ENCODE measurements around the gene SEMA5A.

The SEMA5A gene

GRCh38 chr5:9567039-9567438 is 21.2 kb upstream of the SEMA5A start:
- ChIA-PET CTCF (no interaction called here), POLR2A (no interaction called here)
- no peak for TF ChIP-seq ZNF626 (tag by site-specific recombination; IDR thresholded peaks at IDR 0.05)
- no peak for TF ChIP-seq ZBTB48 (tag by site-specific recombination; IDR thresholded peaks at IDR 0.05)
- TF ChIP-seq KLF16 (tag by site-specific recombination; IDR thresholded peaks at IDR 0.05) = no peak
- no peak for TF ChIP-seq HOXD13 (CRISPR knock-in tag; IDR thresholded peaks at IDR 0.05; ENCODE audit: borderline replicate concordance)
- no peak for TF ChIP-seq ZSCAN16 (tag by site-specific recombination; IDR thresholded peaks at IDR 0.05)
- no peak for TF ChIP-seq ZNF544 (tag by site-specific recombination; IDR thresholded peaks at IDR 0.05)
- Histone ChIP-seq H3K4me1 (ENCODE audit: control insufficient read depth, insufficient read depth, low read length) (peaks cover 3% of the 10 kb centered on the region; the same call in 1 of the 2 replicates), H3K36me3 (ENCODE audit: control insufficient read depth in 2 of 2, insufficient read depth in 1 of 2, low read length in 2 of 2) (no peaks in the 10 kb centered on the region), H3K27ac (ENCODE audit: extremely low read depth, low read depth, low read length) (no peak overlapping the region), H3K4me3 (ENCODE audit: low read depth, low read length) (no peak overlapping the region), H3K9me3 (ENCODE audit: control insufficient read depth, insufficient read depth, low read depth, low read length) (no peaks in the 10 kb centered on the region)

DNA sequence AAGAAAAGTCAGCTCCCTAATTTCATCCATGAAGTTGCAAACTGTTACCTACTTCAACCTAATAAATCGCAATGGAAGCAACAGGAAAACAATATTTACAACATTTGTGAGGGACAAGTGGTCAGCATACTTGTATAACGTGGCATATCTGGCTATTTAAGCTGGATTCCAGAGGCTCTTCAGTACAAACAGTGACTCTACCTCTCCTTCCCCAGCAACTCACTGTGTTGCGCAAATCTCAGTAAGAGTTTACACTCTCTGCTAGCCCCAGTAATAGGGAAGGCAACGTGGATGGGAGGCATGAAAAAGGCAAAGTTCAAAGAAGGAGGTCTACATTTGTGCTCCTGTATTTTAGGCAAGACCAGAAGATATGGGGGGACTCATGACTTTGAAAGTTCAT is 18.9 kb upstream of the SEMA5A start:
- H3K4me1 ChIP-seq (ENCODE audit: control insufficient read depth, insufficient read depth, low read length) = peaks cover 3% of the 10 kb centered on the region; the same call in 1 of the 2 replicates
- CTCF ChIA-PET = no interaction called here

More for the DNA sequence above, 18.9 kb upstream of the SEMA5A start:
- Histone ChIP-seq H3K27ac (ENCODE audit: extremely low read depth, low read depth, low read length) (no peak overlapping the region), H3K4me3 (ENCODE audit: low read depth, low read length) (no peak overlapping the region), H3K36me3 (ENCODE audit: control insufficient read depth in 2 of 2, insufficient read depth in 1 of 2, low read length in 2 of 2) (no peaks in the 10 kb centered on the region), H3K9me3 (ENCODE audit: control insufficient read depth, insufficient read depth, low read depth, low read length) (no peaks in the 10 kb centered on the region)
- POLR2A ChIA-PET = no interaction called here
- TF ChIP-seq, protein P1, sequence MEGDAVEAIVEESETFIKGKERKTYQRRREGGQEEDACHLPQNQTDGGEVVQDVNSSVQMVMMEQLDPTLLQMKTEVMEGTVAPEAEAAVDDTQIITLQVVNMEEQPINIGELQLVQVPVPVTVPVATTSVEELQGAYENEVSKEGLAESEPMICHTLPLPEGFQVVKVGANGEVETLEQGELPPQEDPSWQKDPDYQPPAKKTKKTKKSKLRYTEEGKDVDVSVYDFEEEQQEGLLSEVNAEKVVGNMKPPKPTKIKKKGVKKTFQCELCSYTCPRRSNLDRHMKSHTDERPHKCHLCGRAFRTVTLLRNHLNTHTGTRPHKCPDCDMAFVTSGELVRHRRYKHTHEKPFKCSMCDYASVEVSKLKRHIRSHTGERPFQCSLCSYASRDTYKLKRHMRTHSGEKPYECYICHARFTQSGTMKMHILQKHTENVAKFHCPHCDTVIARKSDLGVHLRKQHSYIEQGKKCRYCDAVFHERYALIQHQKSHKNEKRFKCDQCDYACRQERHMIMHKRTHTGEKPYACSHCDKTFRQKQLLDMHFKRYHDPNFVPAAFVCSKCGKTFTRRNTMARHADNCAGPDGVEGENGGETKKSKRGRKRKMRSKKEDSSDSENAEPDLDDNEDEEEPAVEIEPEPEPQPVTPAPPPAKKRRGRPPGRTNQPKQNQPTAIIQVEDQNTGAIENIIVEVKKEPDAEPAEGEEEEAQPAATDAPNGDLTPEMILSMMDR (tag by site-specific recombination; IDR thresholded peaks at IDR 0.05) = no peak
- TF ChIP-seq ZNF174 (tag by site-specific recombination; IDR thresholded peaks at IDR 0.05) (no peak), ZNF791 (tag by site-specific recombination; IDR thresholded peaks at IDR 0.05) (no peak), KLF7 (tag by site-specific recombination; IDR thresholded peaks at IDR 0.05; ENCODE audit: borderline replicate concordance) (no peak), ZNF514 (tag by site-specific recombination; IDR thresholded peaks at IDR 0.05) (no peak), ZNF398 (tag by site-specific recombination; IDR thresholded peaks at IDR 0.05) (no peak), ZNF596 (tag by site-specific recombination; IDR thresholded peaks at IDR 0.05) (no peak), ZNF292 (tag by site-specific recombination; IDR thresholded peaks at IDR 0.05; ENCODE audit: borderline replicate concordance, low read depth) (no peak)
- TF ChIP-seq, protein P2, sequence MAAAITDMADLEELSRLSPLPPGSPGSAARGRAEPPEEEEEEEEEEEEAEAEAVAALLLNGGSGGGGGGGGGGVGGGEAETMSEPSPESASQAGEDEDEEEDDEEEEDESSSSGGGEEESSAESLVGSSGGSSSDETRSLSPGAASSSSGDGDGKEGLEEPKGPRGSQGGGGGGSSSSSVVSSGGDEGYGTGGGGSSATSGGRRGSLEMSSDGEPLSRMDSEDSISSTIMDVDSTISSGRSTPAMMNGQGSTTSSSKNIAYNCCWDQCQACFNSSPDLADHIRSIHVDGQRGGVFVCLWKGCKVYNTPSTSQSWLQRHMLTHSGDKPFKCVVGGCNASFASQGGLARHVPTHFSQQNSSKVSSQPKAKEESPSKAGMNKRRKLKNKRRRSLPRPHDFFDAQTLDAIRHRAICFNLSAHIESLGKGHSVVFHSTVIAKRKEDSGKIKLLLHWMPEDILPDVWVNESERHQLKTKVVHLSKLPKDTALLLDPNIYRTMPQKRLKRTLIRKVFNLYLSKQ (tag by site-specific recombination; IDR thresholded peaks at IDR 0.05; ENCODE audit: borderline replicate concordance) = no peak
- TF ChIP-seq, protein P3, sequence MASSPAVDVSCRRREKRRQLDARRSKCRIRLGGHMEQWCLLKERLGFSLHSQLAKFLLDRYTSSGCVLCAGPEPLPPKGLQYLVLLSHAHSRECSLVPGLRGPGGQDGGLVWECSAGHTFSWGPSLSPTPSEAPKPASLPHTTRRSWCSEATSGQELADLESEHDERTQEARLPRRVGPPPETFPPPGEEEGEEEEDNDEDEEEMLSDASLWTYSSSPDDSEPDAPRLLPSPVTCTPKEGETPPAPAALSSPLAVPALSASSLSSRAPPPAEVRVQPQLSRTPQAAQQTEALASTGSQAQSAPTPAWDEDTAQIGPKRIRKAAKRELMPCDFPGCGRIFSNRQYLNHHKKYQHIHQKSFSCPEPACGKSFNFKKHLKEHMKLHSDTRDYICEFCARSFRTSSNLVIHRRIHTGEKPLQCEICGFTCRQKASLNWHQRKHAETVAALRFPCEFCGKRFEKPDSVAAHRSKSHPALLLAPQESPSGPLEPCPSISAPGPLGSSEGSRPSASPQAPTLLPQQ (tag by site-specific recombination; IDR thresholded peaks at IDR 0.05) = no peak
- TF ChIP-seq, protein P4, sequence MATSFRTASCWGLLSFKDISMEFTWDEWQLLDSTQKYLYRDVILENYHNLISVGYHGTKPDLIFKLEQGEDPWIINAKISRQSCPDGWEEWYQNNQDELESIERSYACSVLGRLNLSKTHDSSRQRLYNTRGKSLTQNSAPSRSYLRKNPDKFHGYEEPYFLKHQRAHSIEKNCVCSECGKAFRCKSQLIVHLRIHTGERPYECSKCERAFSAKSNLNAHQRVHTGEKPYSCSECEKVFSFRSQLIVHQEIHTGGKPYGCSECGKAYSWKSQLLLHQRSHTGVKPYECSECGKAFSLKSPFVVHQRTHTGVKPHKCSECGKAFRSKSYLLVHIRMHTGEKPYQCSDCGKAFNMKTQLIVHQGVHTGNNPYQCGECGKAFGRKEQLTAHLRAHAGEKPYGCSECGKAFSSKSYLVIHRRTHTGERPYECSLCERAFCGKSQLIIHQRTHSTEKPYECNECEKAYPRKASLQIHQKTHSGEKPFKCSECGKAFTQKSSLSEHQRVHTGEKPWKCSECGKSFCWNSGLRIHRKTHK (tag by site-specific recombination; IDR thresholded peaks at IDR 0.05) = no peak
- TF ChIP-seq, protein P5, sequence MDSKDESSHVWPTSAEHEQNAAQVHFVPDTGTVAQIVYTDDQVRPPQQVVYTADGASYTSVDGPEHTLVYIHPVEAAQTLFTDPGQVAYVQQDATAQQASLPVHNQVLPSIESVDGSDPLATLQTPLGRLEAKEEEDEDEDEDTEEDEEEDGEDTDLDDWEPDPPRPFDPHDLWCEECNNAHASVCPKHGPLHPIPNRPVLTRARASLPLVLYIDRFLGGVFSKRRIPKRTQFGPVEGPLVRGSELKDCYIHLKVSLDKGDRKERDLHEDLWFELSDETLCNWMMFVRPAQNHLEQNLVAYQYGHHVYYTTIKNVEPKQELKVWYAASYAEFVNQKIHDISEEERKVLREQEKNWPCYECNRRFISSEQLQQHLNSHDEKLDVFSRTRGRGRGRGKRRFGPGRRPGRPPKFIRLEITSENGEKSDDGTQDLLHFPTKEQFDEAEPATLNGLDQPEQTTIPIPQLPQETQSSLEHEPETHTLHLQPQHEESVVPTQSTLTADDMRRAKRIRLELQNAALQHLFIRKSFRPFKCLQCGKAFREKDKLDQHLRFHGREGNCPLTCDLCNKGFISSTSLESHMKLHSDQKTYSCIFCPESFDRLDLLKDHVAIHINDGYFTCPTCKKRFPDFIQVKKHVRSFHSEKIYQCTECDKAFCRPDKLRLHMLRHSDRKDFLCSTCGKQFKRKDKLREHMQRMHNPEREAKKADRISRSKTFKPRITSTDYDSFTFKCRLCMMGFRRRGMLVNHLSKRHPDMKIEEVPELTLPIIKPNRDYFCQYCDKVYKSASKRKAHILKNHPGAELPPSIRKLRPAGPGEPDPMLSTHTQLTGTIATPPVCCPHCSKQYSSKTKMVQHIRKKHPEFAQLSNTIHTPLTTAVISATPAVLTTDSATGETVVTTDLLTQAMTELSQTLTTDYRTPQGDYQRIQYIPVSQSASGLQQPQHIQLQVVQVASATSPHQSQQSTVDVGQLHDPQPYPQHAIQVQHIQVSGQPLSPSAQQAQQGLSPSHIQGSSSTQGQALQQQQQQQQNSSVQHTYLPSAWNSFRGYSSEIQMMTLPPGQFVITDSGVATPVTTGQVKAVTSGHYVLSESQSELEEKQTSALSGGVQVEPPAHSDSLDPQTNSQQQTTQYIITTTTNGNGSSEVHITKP (tag by site-specific recombination; IDR thresholded peaks at IDR 0.05) = no peak
- TF ChIP-seq, protein P6, sequence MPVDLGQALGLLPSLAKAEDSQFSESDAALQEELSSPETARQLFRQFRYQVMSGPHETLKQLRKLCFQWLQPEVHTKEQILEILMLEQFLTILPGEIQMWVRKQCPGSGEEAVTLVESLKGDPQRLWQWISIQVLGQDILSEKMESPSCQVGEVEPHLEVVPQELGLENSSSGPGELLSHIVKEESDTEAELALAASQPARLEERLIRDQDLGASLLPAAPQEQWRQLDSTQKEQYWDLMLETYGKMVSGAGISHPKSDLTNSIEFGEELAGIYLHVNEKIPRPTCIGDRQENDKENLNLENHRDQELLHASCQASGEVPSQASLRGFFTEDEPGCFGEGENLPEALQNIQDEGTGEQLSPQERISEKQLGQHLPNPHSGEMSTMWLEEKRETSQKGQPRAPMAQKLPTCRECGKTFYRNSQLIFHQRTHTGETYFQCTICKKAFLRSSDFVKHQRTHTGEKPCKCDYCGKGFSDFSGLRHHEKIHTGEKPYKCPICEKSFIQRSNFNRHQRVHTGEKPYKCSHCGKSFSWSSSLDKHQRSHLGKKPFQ (tag by site-specific recombination; IDR thresholded peaks at IDR 0.05) = no peak
